ENCODE data around the gene CHORDC1. TPM values are rescaled to one million over a fixed set of nuclear protein-coding genes. Genes with fewer than 3 reads are reported as not detected.

The CHORDC1 gene
- 32.1 and 34.3 TPM in 2 replicates for total RNA-seq

GRCh38 chr11:90222459-90223247 lies at the start of gene CHORDC1:
Gene CHORDC1 (minus strand): TSS chr11:90223049. CDS start chr11:90222954, 95 bp downstream.

Other genes with a start within 250 kb of the CHORDC1 start
- not detected in 2 replicates for gene TRIM49C, start 191.9 kb downstream of the CHORDC1 start, total RNA-seq
- not detected in 2 replicates for gene UBTFL1, start 137.1 kb downstream of the CHORDC1 start, total RNA-seq
- 0.30 and 0.46 TPM in 2 replicates for gene NAALAD2, start 88.4 kb downstream of the CHORDC1 start, total RNA-seq